ENCODE data around the gene CARMIL3. TPM values are rescaled to one million over a fixed set of nuclear protein-coding genes. Genes with fewer than 3 reads are reported as not detected.

Gene CARMIL3
- total RNA-seq, 4 donors from 2014 or later = 0.63 to 1.3 (median 0.99) TPM

- Histone ChIP-seq H3K9me3 (no peaks in the 10 kb centered on the region), H3K4me1 (no peaks in the 10 kb centered on the region), H3K36me3 (no peaks in the 10 kb centered on the region), H3K27ac (no peak overlapping the region), H3K4me3 (replicated peaks in 1 of 3) (no peak overlapping the region), H3K27me3 (no peaks in the 10 kb centered on the region)
- WGBS, 2 donors = 56 to 58% methylated on average over 7 of the region's 7 CpGs
- TF ChIP-seq POLR2A (IDR thresholded peaks at IDR 0.05) = no peak
- TF ChIP-seq CTCF (IDR thresholded peaks at IDR 0.05) = peak; percentile 44 to 96 (median 78)
- intact Hi-C loops (cut with DNase I) = loop anchor here (2.0 to 5.0 kb wide), 2 partner anchors 32 to 49 kb away; no protein-coding TSS in a partner anchor
- peak; percentile 73 to 84 for DNase-seq
Observed at GRCh38 chr14:24058260-24058950, 6.6 kb downstream of the CARMIL3 start.

DNA sequence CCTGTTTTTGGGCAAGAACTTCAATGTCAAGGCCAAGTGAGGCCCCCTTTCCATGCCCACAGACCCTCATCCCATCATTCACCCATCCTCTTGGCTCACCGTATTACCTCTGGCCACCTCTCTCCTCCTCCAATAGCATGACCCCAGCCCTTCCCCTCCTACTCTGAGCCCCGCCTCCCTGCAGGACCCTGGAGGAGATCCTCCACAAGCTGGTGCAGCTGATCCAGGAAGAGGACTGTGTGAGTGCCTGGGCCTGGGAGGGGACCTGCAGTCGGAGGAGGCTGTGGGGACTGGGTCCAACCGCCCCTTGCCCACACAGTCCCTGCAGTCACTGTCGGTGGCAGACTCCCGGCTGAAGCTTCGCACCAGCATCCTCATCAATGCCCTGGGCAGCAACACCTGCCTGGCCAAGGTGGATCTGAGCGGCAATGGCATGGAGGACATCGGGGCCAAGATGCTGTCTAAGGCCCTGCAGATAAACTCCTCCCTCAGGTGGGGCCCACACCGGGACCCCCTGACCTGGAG, 7.2 kb downstream of the CARMIL3 start:
- H3K4me3 ChIP-seq (replicated peaks in 1 of 3) = no peak overlapping the region
- no peak overlapping the region for H3K27ac ChIP-seq
- H3K4me1 ChIP-seq = no peaks in the 10 kb centered on the region
- no peaks in the 10 kb centered on the region for H3K27me3 ChIP-seq
- intact Hi-C loops (cut with DNase I) = loop anchor here (2.0 to 5.0 kb wide), 2 partner anchors 32 to 48 kb away; no protein-coding TSS in a partner anchor
- no peaks in the 10 kb centered on the region for H3K36me3 ChIP-seq
- H3K9me3 ChIP-seq = no peaks in the 10 kb centered on the region
- TF ChIP-seq CTCF (IDR thresholded peaks at IDR 0.05) (no peak), POLR2A (IDR thresholded peaks at IDR 0.05) (no peak)
- no peak for DNase-seq
- WGBS, 2 donors = 77 to 87% methylated on average over 6 to 10 of the region's 10 CpGs

DNA sequence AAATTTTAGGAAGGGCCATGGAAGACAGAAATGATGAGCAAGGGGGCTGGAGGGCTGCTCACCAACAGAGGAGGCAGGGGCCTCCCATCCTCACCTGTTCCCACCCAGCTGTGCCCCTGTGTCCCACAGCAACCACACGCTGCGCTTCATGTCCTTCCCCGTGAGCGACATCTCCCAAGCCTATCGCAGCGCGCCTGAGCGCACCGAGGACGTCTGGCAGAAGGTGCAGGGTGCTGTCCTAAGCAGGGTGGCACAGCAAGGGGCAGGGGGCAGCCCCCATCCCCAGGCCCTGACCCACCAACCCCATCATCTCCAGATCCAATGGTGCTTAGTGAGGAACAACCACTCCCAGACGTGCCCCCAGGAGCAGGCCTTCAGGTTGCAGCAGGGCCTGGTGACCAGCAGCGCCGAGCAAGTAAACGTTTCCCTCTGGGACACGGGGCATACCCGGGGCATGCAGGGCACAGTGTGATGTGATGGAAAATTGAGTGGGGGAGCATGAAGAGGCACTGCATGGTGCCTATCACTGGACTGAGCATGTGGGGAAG, 8.1 kb downstream of the CARMIL3 start:
- no peak for DNase-seq

GRCh38 chr14:24060443-24060842, 8.6 kb downstream of the CARMIL3 start:
- Histone ChIP-seq H3K27ac (no peak overlapping the region), H3K4me1 (no peaks in the 10 kb centered on the region), H3K36me3 (no peaks in the 10 kb centered on the region), H3K4me3 (replicated peaks in 1 of 3) (no peak overlapping the region), H3K27me3 (no peaks in the 10 kb centered on the region), H3K9me3 (no peaks in the 10 kb centered on the region)
- intact Hi-C loops (cut with DNase I) = no loop called here
- WGBS, 2 donors = 92 to 96% methylated on average over 2 to 5 of the region's 10 CpGs
- TF ChIP-seq CTCF (IDR thresholded peaks at IDR 0.05) = no peak
- no peak for TF ChIP-seq POLR2A (IDR thresholded peaks at IDR 0.05)
- DNase-seq = no peak

More for the DNA sequence above, 8.1 kb downstream of the CARMIL3 start:
- intact Hi-C loops (cut with DNase I) = loop anchor here (2.0 to 5.0 kb wide), 2 partner anchors 31 to 47 kb away; no protein-coding TSS in a partner anchor
- no peaks in the 10 kb centered on the region for H3K27me3 ChIP-seq
- no peak for TF ChIP-seq POLR2A (IDR thresholded peaks at IDR 0.05)
- no peak for TF ChIP-seq CTCF (IDR thresholded peaks at IDR 0.05)
- no peak overlapping the region for H3K4me3 ChIP-seq (replicated peaks in 1 of 3)
- H3K36me3 ChIP-seq = no peaks in the 10 kb centered on the region
- 93 to 95% methylated on average over 14 to 16 of the region's 16 CpGs for WGBS, 2 donors
- H3K4me1 ChIP-seq = no peaks in the 10 kb centered on the region
- H3K9me3 ChIP-seq = no peaks in the 10 kb centered on the region
- H3K27ac ChIP-seq = no peak overlapping the region

All from thyroid gland (tissue), 4 donors.